Epithelial cell of esophagus (primary cell): ENCODE data around the gene GTF3C4.

Experiments used
- DNase-seq: peaks from one replicate; pipeline ENCODE4 v3.0.0; 2010; ENCODE audit warnings: low read depth
- H3K4me3 ChIP-seq: 2 replicates; pipeline ENCODE4 v1.5.1; 2011; ENCODE audit warnings: mild to moderate bottlenecking, low read length, control low read depth
- TF ChIP-seq, protein P1 (sequence below): IDR thresholded peaks from 2 replicates; pipeline ENCODE4 v1.5.1; 2011; ENCODE audit warnings: low read depth, mild to moderate bottlenecking, low read length, control low read depth, inconsistent platforms; ENCODE audit not compliant: insufficient read depth; ENCODE audit errors: missing control alignments

GTF3C4 gene

DNA sequence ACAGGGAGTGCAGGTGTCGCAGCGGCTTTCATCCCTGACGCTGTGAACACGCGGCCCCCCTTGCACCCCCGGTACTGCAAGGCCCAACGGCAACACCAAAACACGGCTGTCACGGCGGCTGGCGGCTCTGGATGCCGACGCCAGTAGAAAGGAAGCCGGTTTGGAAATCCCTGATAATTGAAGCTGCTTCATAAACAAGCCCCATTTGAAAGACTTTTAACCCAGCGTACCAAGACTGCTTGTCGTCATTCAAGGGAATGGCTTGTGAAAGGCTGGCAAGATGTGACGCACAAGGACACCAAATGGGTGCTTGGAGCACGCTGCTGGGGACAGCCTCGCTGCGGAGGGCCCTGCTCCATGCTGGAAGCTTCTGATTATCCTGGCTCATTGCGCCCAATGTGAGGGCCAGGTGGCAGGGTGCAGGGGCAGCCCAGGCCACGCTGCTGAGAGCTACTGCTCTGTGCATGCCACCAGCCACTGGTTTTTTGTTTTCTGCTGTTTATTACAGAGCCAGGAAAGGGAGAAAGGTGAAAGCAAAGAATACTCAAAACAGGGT lies 63.1 kb downstream of the GTF3C4 start:
- H3K4me3 ChIP-seq: no peak overlapping the region
- no peak for DNase-seq
- TF ChIP-seq, protein P1, sequence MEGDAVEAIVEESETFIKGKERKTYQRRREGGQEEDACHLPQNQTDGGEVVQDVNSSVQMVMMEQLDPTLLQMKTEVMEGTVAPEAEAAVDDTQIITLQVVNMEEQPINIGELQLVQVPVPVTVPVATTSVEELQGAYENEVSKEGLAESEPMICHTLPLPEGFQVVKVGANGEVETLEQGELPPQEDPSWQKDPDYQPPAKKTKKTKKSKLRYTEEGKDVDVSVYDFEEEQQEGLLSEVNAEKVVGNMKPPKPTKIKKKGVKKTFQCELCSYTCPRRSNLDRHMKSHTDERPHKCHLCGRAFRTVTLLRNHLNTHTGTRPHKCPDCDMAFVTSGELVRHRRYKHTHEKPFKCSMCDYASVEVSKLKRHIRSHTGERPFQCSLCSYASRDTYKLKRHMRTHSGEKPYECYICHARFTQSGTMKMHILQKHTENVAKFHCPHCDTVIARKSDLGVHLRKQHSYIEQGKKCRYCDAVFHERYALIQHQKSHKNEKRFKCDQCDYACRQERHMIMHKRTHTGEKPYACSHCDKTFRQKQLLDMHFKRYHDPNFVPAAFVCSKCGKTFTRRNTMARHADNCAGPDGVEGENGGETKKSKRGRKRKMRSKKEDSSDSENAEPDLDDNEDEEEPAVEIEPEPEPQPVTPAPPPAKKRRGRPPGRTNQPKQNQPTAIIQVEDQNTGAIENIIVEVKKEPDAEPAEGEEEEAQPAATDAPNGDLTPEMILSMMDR: no peak

GRCh38 chr9:132739710-132740310 lies 69.5 kb downstream of the GTF3C4 start:
- TF ChIP-seq, protein P1: no peak
- no peak overlapping the region for H3K4me3 ChIP-seq
- DNase-seq: no peak

GRCh38 chr9:132740526-132741309 lies 70.5 kb downstream of the GTF3C4 start:
- TF ChIP-seq, protein P1: no peak
- no peak overlapping the region for H3K4me3 ChIP-seq
- DNase-seq: no peak

DNA sequence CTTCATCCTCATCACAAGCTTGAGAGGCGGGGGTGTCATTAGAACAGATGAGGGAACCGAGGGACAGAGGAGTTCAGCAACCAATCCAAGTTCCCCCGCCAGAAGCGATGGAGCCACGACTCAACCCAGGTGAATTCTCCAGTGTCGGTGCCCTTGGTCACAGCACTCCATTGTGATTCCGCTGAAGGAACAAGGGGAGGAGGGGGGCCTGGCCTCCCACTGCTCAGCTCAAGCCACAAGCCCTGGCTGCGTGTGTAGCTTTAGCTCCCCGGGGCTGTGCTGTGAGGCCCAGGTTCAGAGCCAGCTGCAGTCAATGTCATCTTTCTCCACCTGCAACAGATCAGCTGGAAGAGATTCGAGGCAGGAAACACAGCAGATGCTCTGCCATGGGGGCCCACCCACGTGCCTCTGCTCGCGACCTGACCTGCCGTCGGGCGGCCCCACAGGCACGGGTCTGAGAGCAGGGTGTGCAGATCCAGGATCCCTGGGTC lies 72.6 kb downstream of the GTF3C4 start:
- TF ChIP-seq, protein P1: no peak
- no peak overlapping the region for H3K4me3 ChIP-seq
- no peak for DNase-seq

DNA sequence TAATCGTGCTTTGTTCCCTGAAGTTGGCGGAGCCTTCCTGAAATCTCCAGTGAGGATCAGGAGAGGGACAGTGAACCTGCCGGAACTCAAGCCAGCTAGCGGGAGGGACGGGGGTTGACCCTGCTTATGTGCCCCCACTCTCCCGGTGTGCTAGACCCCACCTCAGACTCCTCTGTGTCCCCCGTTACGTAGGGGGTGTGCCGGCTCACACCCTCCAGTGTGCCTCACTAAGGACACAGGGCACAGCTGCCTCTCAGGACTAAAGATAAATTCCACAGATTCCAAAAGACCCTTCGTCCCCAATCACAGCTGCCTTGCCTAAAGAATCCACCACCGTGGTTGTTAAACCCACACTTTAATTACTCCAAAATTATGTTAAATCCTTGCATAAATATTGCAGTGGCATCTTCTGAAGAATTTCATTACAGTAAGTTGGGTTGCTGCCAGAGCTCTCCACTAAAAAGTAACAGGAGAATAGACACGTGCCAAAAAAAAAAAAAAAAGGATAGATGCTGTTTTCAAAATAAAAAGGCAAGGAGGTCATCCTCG lies 73.7 kb downstream of the GTF3C4 start:
- TF ChIP-seq, protein P1: no peak
- no peak for DNase-seq
- no peak overlapping the region for H3K4me3 ChIP-seq
